GM23338 (cell line): ENCODE data around the gene TMEM30A. TPM values are rescaled to one million over a fixed set of nuclear protein-coding genes. Genes with fewer than 3 reads are reported as not detected.

Source experiments
- ATAC-seq: fragments of 200-7000 bp; cut with Tn5 transposase; 3 replicates; pipeline ENCODE4 v1.9.1; 2020
- DNase-seq: peaks from one replicate; pipeline ENCODE4 v3.0.0-alpha.2; 2015; ENCODE audit warnings: low spot score
- H2AFZ ChIP-seq: fragments of 200-600 bp; sonication (generic); 2 replicates; pipeline ENCODE4 v1.8.0; 2016; ENCODE audit warnings: antibody characterized with exemption, mild to moderate bottlenecking, moderate library complexity
- H3F3A ChIP-seq: fragments of 200-600 bp; sonication (generic); replicated peaks from 2 replicates; pipeline ENCODE4 v1.8.0; 2017; ENCODE audit warnings: antibody characterized with exemption, mixed run types, low read depth
- H3K27ac ChIP-seq: fragments of 200-600 bp; sonication (generic); 2 replicates; pipeline ENCODE4 v1.6.1; 2016; ENCODE audit warnings: low read depth
- H3K27me3 ChIP-seq: fragments of 200-600 bp; sonication (generic); 2 replicates; pipeline ENCODE4 v1.8.0; 2016; ENCODE audit warnings: mild to moderate bottlenecking, mixed run types, moderate library complexity; ENCODE audit not compliant: insufficient read depth
- H3K36me3 ChIP-seq: fragments of 200-600 bp; sonication (generic); 2 replicates; pipeline ENCODE4 v1.8.0; 2016; ENCODE audit warnings: mild to moderate bottlenecking; ENCODE audit not compliant: insufficient read depth
- H3K4me1 ChIP-seq: fragments of 200-600 bp; sonication (generic); 2 replicates; pipeline ENCODE4 v1.8.0; 2016; ENCODE audit warnings: mild to moderate bottlenecking, moderate library complexity; ENCODE audit not compliant: insufficient read depth
- H3K4me2 ChIP-seq: fragments of 200-600 bp; sonication (generic); 2 replicates; pipeline ENCODE4 v1.7.1; 2017; ENCODE audit warnings: mixed run types
- H3K4me3 ChIP-seq: fragments of 200-600 bp; sonication (generic); 2 replicates; pipeline ENCODE4 v1.6.1; 2016; ENCODE audit warnings: mixed run types
- H3K79me2 ChIP-seq: fragments of 200-600 bp; sonication (generic); replicated peaks from 2 replicates; pipeline ENCODE4 v1.8.0; 2017; ENCODE audit warnings: mild to moderate bottlenecking; ENCODE audit not compliant: insufficient read depth
- H3K9me2 ChIP-seq: fragments of 200-600 bp; sonication (generic); 2 replicates; pipeline ENCODE4 v1.8.0; 2017; ENCODE audit not compliant: insufficient read depth
- H4K20me1 ChIP-seq: fragments of 200-600 bp; sonication (generic); replicated peaks from 2 replicates; pipeline ENCODE4 v1.8.0; 2017; ENCODE audit warnings: mild to moderate bottlenecking; ENCODE audit not compliant: insufficient read depth
- H3K27ac Mint-ChIP-seq: 2 replicates; pipeline ENCODE4 v1.8.0; 2020; ENCODE audit warnings: inconsistent platforms, mild to moderate bottlenecking, moderate library complexity, mixed read lengths
- H3K27me3 Mint-ChIP-seq: 3 replicates; pipeline ENCODE4 v1.8.0; 2022; ENCODE audit warnings: low read depth, mild to moderate bottlenecking, moderate library complexity, mixed read lengths, inconsistent platforms; ENCODE audit not compliant: insufficient read depth, poor library complexity
- H3K36me3 Mint-ChIP-seq: 3 replicates; pipeline ENCODE4 v1.8.0; 2021; ENCODE audit warnings: low read depth, mild to moderate bottlenecking, inconsistent platforms, moderate library complexity, mixed read lengths
- H3K4me1 Mint-ChIP-seq: 3 replicates; pipeline ENCODE4 v1.8.0; 2020; ENCODE audit warnings: mild to moderate bottlenecking, inconsistent platforms, mixed read lengths
- H3K4me3 Mint-ChIP-seq: 3 replicates; pipeline ENCODE4 v1.8.0; 2021; ENCODE audit warnings: moderate library complexity, mild to moderate bottlenecking, inconsistent platforms, mixed read lengths
- H3K9me3 Mint-ChIP-seq: 3 replicates; pipeline ENCODE4 v1.8.0; 2020; ENCODE audit warnings: moderate library complexity, mild to moderate bottlenecking, inconsistent platforms, mixed read lengths
- CREB1 ChIP-seq: fragments of 250-450 bp; sonication (Bioruptor Pico); IDR thresholded peaks from 2 replicates; pipeline ENCODE4 v1.5.0; 2020; ENCODE audit warnings: low read depth, mild to moderate bottlenecking, moderate library complexity
- EZH2 ChIP-seq: fragments of 200-600 bp; sonication (generic); IDR thresholded peaks from one replicate; pipeline ENCODE4 v1.8.0; 2017; ENCODE audit warnings: antibody characterized with exemption, mild to moderate bottlenecking, low read depth; ENCODE audit not compliant: unreplicated experiment
- EZH2phosphoT487 ChIP-seq: fragments of 200-600 bp; sonication (generic); IDR thresholded peaks from one replicate; pipeline ENCODE4 v1.8.1; 2018; ENCODE audit warnings: antibody characterized with exemption; ENCODE audit not compliant: unreplicated experiment
- JUNB ChIP-seq: IDR thresholded peaks from one replicate; pipeline ENCODE4 v1.6.1; 2016; ENCODE audit warnings: antibody characterized with exemption; ENCODE audit not compliant: unreplicated experiment
- NANOG ChIP-seq: IDR thresholded peaks from 2 replicates; pipeline ENCODE4 v1.6.1; 2016; ENCODE audit warnings: antibody characterized with exemption, borderline replicate concordance
- POLR2AphosphoS5 ChIP-seq: IDR thresholded peaks from 2 replicates; pipeline ENCODE4 v1.6.1; 2016; ENCODE audit warnings: antibody characterized with exemption, low read depth
- REST ChIP-seq: IDR thresholded peaks from one replicate; pipeline ENCODE4 v1.6.1; 2018; ENCODE audit warnings: antibody characterized with exemption; ENCODE audit not compliant: unreplicated experiment
- STAT1 ChIP-seq: IDR thresholded peaks from one replicate; pipeline ENCODE4 v1.6.1; 2016; ENCODE audit warnings: antibody characterized with exemption; ENCODE audit not compliant: unreplicated experiment
- ZNF114 ChIP-seq: fragments of 250-450 bp; sonication (Bioruptor Pico); IDR thresholded peaks from 2 replicates; pipeline ENCODE4 v1.5.0; 2020; ENCODE audit warnings: mild to moderate bottlenecking, moderate library complexity
- ZNF331 ChIP-seq: fragments of 250-450 bp; sonication (Bioruptor Pico); IDR thresholded peaks from 2 replicates; pipeline ENCODE4 v1.5.0; 2020; ENCODE audit warnings: low read depth, mild to moderate bottlenecking, moderate library complexity
- ZNF462 ChIP-seq: fragments of 250-450 bp; sonication (Bioruptor Pico); IDR thresholded peaks from 2 replicates; pipeline ENCODE4 v1.5.0; 2020; ENCODE audit warnings: mild to moderate bottlenecking, moderate library complexity
- polyA plus RNA-seq: library from polyadenylated mRNA; unstranded; fragments of >200 nt; fragmentation: Nextera tagmentation; extraction: Ambion mirVana; gene quantifications from 2 replicates; pipeline ENCODE4 v1.2.1, GENCODE V29; 2016
- total RNA-seq: library from RNA; depleted of rRNA; stranded (reverse); fragments of >200 nt; shearing (Covaris generic); gene quantifications from 2 replicates; pipeline ENCODE4 v1.2.3, GENCODE V29; 2014
- TF ChIP-seq, protein P1 (sequence below), 2 experiments: fragments of 200-600 bp in 1 of 2; sonication (generic) in 1 of 2; conservative IDR thresholded peaks; 2 replicates each; pipeline versions ENCODE4 v1.5.1 to v1.6.1; 2016 to 2017; ENCODE audit warnings: antibody characterized with exemption in 2 of 2, low read depth in 2 of 2, mild to moderate bottlenecking in 2 of 2, moderate library complexity in 1 of 2
- TF ChIP-seq, protein P2 (sequence below): IDR thresholded peaks from 2 replicates; pipeline ENCODE4 v1.6.1; 2016; ENCODE audit warnings: antibody characterized with exemption

The TMEM30A gene
- total and polyA plus RNA-seq, 2 experiments from 2014 or later: 61.7 to 99.9 TPM

- Mint-ChIP-seq H3K27me3 (peaks cover 3% of the 10 kb centered on the region), H3K9me3 (no peaks in the 10 kb centered on the region), H3K4me1 (peaks cover 11% of the 10 kb centered on the region), H3K36me3 (no peaks in the 10 kb centered on the region; the same call in 2 of the 3 replicates), H3K4me3 (no peak overlapping the region; the same call in 2 of the 3 replicates), H3K27ac (peak overlapping the region; percentile 25; the same call in 1 of the 2 replicates)
- Histone ChIP-seq H3K4me3 (no peak overlapping the region), H3K4me1 (no peaks in the 10 kb centered on the region), H3K4me2 (0 out of 2 replicates have a peak overlapping the region, but pooled peaks have one; percentile 28), H3K27ac (no peak overlapping the region), H3K27me3 (no peaks in the 10 kb centered on the region), H3K9me2 (no peaks in the 10 kb centered on the region), H4K20me1 (no peaks in the 10 kb centered on the region), H3K79me2 (no peaks in the 10 kb centered on the region), H3F3A (no peaks in the 10 kb centered on the region), H3K36me3 (no peaks in the 10 kb centered on the region), H2AFZ (peak overlapping the region; percentile 0; the same call in 1 of the 2 replicates)
- no peak for TF ChIP-seq ZNF331 (CRISPR knock-in tag)
- TF ChIP-seq, protein P1, sequence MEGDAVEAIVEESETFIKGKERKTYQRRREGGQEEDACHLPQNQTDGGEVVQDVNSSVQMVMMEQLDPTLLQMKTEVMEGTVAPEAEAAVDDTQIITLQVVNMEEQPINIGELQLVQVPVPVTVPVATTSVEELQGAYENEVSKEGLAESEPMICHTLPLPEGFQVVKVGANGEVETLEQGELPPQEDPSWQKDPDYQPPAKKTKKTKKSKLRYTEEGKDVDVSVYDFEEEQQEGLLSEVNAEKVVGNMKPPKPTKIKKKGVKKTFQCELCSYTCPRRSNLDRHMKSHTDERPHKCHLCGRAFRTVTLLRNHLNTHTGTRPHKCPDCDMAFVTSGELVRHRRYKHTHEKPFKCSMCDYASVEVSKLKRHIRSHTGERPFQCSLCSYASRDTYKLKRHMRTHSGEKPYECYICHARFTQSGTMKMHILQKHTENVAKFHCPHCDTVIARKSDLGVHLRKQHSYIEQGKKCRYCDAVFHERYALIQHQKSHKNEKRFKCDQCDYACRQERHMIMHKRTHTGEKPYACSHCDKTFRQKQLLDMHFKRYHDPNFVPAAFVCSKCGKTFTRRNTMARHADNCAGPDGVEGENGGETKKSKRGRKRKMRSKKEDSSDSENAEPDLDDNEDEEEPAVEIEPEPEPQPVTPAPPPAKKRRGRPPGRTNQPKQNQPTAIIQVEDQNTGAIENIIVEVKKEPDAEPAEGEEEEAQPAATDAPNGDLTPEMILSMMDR (conservative IDR thresholded peaks at IDR 0.05; ENCODE audit: low read depth in 2 of 2): no peak
- no peak for TF ChIP-seq NANOG
- no peak for TF ChIP-seq EZH2
- no peak for TF ChIP-seq POLR2AphosphoS5
- TF ChIP-seq REST: no peak
- TF ChIP-seq ZNF462: no peak
- TF ChIP-seq ZNF114 (CRISPR knock-in tag): no peak
- TF ChIP-seq CREB1 (CRISPR knock-in tag): no peak
- no peak for TF ChIP-seq STAT1
- no peak for TF ChIP-seq EZH2phosphoT487
- TF ChIP-seq JUNB: no peak
- TF ChIP-seq, protein P2, sequence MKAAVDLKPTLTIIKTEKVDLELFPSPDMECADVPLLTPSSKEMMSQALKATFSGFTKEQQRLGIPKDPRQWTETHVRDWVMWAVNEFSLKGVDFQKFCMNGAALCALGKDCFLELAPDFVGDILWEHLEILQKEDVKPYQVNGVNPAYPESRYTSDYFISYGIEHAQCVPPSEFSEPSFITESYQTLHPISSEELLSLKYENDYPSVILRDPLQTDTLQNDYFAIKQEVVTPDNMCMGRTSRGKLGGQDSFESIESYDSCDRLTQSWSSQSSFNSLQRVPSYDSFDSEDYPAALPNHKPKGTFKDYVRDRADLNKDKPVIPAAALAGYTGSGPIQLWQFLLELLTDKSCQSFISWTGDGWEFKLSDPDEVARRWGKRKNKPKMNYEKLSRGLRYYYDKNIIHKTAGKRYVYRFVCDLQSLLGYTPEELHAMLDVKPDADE: no peak
- no peak for ATAC-seq
- DNase-seq: peak; percentile 54
Observed at GRCh38 chr6:75317503-75318206, 33.1 kb upstream of the TMEM30A start.
